NAMALWA (cell line): Measurements from ENCODE around the gene TOX4.
"Not testable (repeated sequence)": the region's sequence is repeated elsewhere in the genome, so short reads cannot be mapped to it uniquely, and the experiment has no call there.

Experiments used
- DNase-seq: peaks from one replicate; pipeline ENCODE4 v3.0.0-alpha.2; 2015; ENCODE audit warnings: low spot score

Gene TOX4

DNA sequence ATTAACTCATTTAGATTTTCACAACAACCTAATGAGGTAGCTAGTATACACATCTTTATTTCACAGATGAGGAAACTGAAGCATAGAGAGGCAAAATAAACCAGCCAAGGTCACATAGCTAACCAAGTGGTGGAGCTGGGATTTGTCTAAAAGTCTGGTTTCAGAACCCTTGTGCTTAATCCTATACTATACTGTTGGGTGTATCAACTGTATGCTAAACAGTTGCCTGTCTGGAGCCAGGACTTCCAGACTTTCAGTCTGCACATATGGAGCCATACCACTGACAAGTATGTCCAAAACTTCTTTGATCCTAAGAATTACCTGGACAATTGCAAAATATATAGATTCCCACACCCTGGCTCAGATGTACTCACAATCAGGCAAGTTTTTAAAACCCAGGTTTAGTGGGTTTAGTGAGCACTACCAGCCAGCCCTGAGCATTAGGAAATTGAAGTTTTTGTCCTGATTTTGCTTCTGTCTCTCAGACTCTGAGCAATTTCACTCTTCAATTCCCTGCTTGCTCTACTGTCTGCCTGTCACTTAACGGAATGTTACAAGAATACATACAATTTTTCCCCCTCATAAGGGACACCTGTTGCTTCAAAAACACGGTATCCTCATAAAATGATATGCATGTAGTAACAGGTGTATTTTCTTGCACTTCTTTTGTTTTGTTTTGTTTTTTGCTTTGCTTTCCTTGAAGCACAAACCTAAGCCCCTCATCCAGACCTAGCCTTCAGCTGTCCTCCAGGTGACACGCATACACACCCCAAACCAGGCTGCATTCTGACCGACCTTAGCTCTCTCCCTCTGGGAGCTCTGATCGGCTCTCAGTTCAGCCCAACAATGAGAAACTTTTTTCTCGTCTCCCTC, 58.8 kb downstream of the TOX4 start:
- DNase-seq, result no peak

DNA sequence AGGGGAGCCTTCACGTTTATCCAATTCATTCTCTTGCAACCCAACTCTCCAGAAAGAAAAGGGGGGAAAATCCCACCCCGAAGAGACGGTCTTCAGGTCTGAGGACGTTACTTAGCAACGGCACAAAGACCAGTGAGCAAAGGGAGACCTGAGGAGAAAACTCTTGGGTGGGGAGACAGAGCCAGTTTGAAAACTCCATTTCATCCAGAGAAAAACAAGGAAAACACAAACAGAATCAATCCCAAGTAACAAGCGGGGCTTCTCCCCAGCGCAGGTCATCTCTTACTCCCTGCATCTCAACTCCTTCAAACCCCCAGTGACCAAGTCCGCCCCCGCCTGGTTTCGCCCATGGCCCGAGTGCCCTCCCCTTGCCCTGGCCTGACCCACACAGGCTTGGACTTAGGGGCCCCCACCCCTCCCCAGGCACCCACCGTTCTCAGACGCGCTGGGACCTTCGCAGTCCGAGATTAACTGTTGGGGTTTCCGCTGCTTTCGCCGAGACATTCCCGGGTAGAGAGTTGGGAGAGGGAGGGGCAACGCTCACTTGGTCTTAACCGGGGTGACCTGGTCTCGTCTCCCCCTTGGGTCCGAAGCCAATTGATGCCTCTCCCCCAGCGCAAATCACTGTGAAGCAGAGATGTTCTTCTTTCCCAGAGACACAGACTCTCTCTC, 59.6 kb downstream of the TOX4 start:
- no peak for DNase-seq

DNA sequence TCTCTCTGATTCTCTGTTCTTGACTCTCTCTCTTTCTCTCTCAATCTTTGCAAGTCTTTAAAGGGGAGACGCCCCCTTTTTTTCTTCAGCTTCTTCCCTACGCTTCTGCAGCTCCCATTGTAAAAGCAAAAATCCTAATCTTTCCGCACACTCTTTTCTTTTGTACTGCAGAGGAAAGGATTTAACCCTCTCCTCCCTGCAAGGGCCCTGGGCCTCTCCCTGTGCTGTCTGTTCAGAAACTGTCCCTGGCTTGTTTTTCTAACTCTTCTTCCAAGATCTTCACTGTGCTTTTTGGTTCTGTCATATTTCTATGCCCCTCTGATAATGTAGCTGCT, 60.1 kb downstream of the TOX4 start:
- no peak for DNase-seq

GRCh38 chr14:21539189-21539940, 62.4 kb downstream of the TOX4 start:
- DNase-seq, result no peak

- DNase-seq, result no peak
Observed at GRCh38 chr14:21541413-21542074, 64.5 kb downstream of the TOX4 start.

DNA sequence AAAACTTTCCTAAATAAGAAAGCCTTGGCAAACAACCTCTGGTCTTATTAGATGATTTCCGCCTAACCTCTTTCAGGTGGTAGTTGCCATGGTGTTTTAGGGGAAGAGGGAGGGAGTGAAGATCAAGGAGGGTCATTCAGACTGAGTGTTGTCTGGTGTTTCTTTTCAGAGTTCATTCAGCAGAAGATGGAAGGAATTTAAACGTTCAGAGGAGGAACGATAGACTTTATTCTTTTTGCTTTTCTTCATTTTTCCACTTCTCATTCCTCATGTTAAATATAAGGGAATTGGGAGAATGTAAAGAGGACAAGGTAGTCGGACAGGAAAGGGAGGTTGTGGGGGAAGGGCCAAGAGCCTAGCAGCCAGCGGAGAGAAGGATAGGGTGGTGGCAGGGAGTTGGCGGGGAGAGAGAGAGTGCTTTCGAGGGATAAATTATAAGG, 66.5 kb downstream of the TOX4 start:
- no peak for DNase-seq

DNA sequence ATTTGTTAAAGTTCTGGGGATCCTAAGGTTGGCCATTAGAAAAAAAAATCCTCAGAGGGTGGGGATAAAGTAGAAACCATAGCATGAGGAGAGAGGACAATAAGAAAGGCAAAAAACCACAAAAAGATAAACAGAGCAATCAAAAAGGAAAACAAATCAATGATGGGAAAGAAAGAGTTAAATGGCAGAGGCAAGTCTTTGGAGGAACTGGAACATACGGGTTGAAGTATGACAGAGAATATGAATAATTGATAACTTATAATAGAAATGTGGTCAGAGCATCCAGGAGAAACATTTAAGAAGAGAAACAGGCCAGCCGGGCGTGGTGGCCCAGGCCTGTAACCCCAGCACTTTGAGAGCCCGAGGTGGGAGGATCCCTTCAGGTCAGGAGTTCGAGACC, 67.0 kb downstream of the TOX4 start:
- DNase-seq, result no peak

GRCh38 chr14:21544588-21544987, 67.6 kb downstream of the TOX4 start:
- DNase-seq, result not testable (repeated sequence)
